Activated naive CD4-positive, alpha-beta T cell treated with anti-CD3 and anti-CD28 coated beads, Interleukin-2, amount 50 U/mL, for 24 hours (primary cell): ENCODE data around the gene CLK4.

Experiments used
- H3K27ac Mint-ChIP-seq: one replicate; pipeline ENCODE4 v1.8.0; 2021; ENCODE audit warnings: mild to moderate bottlenecking, mixed read lengths
- H3K27me3 Mint-ChIP-seq: one replicate; pipeline ENCODE4 v1.8.0; 2021; ENCODE audit warnings: mixed read lengths
- H3K36me3 Mint-ChIP-seq: one replicate; pipeline ENCODE4 v1.8.0; 2021; ENCODE audit warnings: mixed read lengths
- H3K4me1 Mint-ChIP-seq: one replicate; pipeline ENCODE4 v1.8.0; 2021; ENCODE audit warnings: mixed read lengths
- H3K4me3 Mint-ChIP-seq: one replicate; pipeline ENCODE4 v1.8.0; 2021; ENCODE audit warnings: mild to moderate bottlenecking, mixed read lengths
- H3K9me3 Mint-ChIP-seq: one replicate; pipeline ENCODE4 v1.8.0; 2021; ENCODE audit warnings: mixed read lengths

Gene CLK4

GRCh38 chr5:178555005-178555404 is 71.8 kb downstream of the CLK4 start:
- Mint-ChIP-seq H3K4me3 (no peak overlapping the region), H3K4me1 (no peaks in the 10 kb centered on the region), H3K9me3 (no peaks in the 10 kb centered on the region), H3K36me3 (no peaks in the 10 kb centered on the region), H3K27me3 (peaks cover 10% of the 10 kb centered on the region), H3K27ac (no peak overlapping the region)

- Mint-ChIP-seq H3K4me3 (no peak overlapping the region), H3K9me3 (no peaks in the 10 kb centered on the region), H3K27ac (no peak overlapping the region), H3K36me3 (no peaks in the 10 kb centered on the region), H3K4me1 (no peaks in the 10 kb centered on the region), H3K27me3 (peaks cover 10% of the 10 kb centered on the region)
Observed at GRCh38 chr5:178554311-178554710, 72.5 kb downstream of the CLK4 start.

GRCh38 chr5:178553517-178553916 is 73.3 kb downstream of the CLK4 start:
- H3K4me1 Mint-ChIP-seq, result peaks cover under 1% of the 10 kb centered on the region
- H3K9me3 Mint-ChIP-seq, result no peaks in the 10 kb centered on the region
- no peak overlapping the region for H3K27ac Mint-ChIP-seq
- no peak overlapping the region for H3K4me3 Mint-ChIP-seq
- H3K27me3 Mint-ChIP-seq, result peaks cover 6% of the 10 kb centered on the region
- no peaks in the 10 kb centered on the region for H3K36me3 Mint-ChIP-seq
